ENCODE data around the gene BCAN.
"Not testable (repeated sequence)": the region's sequence is repeated elsewhere in the genome, so short reads cannot be mapped to it uniquely, and the experiment has no call there.

Gene BCAN

DNA sequence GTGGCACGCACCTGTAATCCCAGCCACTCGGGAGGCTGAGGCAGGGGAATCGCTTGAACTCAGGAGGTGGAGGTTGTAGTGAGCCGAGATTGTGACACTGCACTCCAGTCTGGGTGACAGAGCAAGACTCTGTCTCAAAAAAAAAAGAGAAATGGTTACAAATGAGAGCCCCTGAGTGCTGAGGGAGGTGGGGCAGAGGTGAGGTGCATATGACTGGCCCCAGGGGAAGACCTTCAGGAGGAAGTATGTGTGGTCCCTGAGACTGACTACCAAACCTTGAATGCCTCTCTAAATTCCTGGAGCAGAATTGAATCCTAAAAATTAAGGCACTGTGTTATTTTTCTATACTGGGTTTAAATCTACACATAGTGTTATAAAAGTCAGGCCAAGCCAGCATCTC is 34.6 kb upstream of the BCAN start:
- H3K4me3 Mint-ChIP-seq, H3K27ac Mint-ChIP-seq, H3K27me3 Mint-ChIP-seq, H3K36me3 Mint-ChIP-seq, H3K9me3 Mint-ChIP-seq: not testable (repeated sequence)
- H3K4me1 Mint-ChIP-seq: peaks cover 15% of the 10 kb centered on the region

GRCh38 chr1:156608036-156608674 is 33.8 kb upstream of the BCAN start:
- no peak overlapping the region for H3K27ac Mint-ChIP-seq
- peaks cover 8% of the 10 kb centered on the region for H3K4me1 Mint-ChIP-seq
- no peaks in the 10 kb centered on the region for H3K36me3 Mint-ChIP-seq
- no peaks in the 10 kb centered on the region for H3K9me3 Mint-ChIP-seq
- H3K4me3 Mint-ChIP-seq: no peak overlapping the region
- peaks cover 3% of the 10 kb centered on the region for H3K27me3 Mint-ChIP-seq

GRCh38 chr1:156608981-156609380 is 32.9 kb upstream of the BCAN start:
- H3K4me1 Mint-ChIP-seq: peaks cover 8% of the 10 kb centered on the region
- no peak overlapping the region for H3K4me3 Mint-ChIP-seq
- no peaks in the 10 kb centered on the region for H3K9me3 Mint-ChIP-seq
- H3K36me3 Mint-ChIP-seq: no peaks in the 10 kb centered on the region
- peaks cover 3% of the 10 kb centered on the region for H3K27me3 Mint-ChIP-seq
- H3K27ac Mint-ChIP-seq: no peak overlapping the region

DNA sequence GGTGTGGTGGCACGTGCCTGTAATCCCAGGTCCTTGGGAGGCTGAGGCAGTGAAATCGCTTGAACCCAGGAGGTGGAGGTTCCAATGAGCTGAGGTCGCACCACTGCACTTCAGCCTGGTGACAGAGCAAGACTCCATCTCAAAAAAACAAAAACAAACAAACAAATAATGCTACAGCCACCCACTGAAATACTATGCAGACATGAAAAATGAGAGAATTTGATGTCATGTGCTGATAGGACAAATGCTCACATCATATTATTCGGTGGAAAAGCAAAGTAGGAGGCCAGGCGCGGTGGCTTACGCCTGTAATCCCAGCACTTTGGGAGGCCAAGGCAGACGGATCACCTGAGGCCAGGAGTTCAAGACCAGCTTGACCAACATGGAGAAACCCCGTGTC is 31.8 kb upstream of the BCAN start:
- not testable (repeated sequence) for H3K36me3 Mint-ChIP-seq, H3K27ac Mint-ChIP-seq, H3K4me3 Mint-ChIP-seq, H3K9me3 Mint-ChIP-seq, H3K27me3 Mint-ChIP-seq, H3K4me1 Mint-ChIP-seq

GRCh38 chr1:156612666-156613065 is 29.3 kb upstream of the BCAN start:
- Mint-ChIP-seq H3K9me3 (no peaks in the 10 kb centered on the region), H3K4me3 (no peak overlapping the region), H3K27me3 (peaks cover 11% of the 10 kb centered on the region), H3K4me1 (peaks cover 8% of the 10 kb centered on the region), H3K27ac (no peak overlapping the region), H3K36me3 (no peaks in the 10 kb centered on the region)

DNA sequence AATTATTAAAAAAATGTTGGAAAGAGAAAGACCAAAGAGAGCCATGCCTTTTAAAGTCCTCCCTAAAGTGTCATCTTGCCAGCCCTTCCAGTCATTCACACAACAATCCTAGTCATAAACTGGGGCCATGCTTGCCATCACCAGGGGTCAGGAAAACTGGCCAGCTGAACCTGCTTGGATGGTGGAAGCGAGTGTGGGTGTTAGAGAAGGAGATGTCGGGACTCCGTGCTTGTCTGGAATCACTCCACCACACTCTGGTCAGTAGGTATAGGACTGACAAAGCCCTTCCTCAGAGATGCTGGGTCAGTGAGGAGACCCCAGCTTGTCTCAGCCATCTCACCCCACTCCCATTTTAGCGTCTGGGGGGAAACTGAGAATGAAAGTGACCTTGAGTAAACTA is 26.0 kb upstream of the BCAN start:
- Mint-ChIP-seq H3K9me3 (no peaks in the 10 kb centered on the region), H3K4me1 (no peaks in the 10 kb centered on the region), H3K36me3 (no peaks in the 10 kb centered on the region), H3K27ac (no peak overlapping the region), H3K27me3 (peaks cover 23% of the 10 kb centered on the region), H3K4me3 (no peak overlapping the region)

- Mint-ChIP-seq H3K4me1 (no peaks in the 10 kb centered on the region), H3K36me3 (no peaks in the 10 kb centered on the region), H3K27ac (no peak overlapping the region), H3K27me3 (peaks cover 23% of the 10 kb centered on the region), H3K4me3 (no peak overlapping the region), H3K9me3 (no peaks in the 10 kb centered on the region)
These were observed 25.5 kb upstream of the BCAN start for GRCh38 chr1:156616463-156616862.

- Mint-ChIP-seq H3K4me3 (no peak within 1 kb of the TSS), H3K27me3 (peaks cover 29% of the 10 kb centered on the region), H3K4me1 (no peaks in the 10 kb centered on the region), H3K27ac (no peak within 1 kb of the TSS), H3K9me3 (no peaks in the 10 kb centered on the region), H3K36me3 (no peaks in the 10 kb centered on the region)
These were observed 22.9 kb upstream of the BCAN start, which contains the start of gene HAPLN2 for GRCh38 chr1:156618853-156619581. TSS of gene HAPLN2 (plus strand) at chr1:156619415. CDS start at chr1:156623491, 4,076 bp downstream.

DNA sequence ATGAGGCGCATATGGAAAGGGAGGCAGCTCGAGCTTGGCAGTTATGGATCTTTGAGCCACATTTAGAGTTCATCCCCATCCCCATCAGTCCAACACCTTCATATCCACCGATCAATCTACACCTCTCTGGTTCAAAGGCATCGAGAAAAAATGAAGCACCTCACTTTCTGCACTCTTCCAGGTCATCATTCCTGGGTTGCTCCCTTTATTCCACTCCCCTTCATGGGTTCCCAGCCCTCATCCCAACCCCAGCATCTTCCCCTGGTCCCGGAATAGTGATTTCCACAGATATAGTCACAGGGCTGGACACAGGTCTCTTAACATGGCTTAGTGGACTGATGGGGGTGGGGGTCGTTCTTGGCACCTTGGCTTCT is 22.3 kb upstream of the BCAN start:
- Mint-ChIP-seq H3K36me3 (no peaks in the 10 kb centered on the region), H3K27ac (no peak overlapping the region), H3K4me1 (no peaks in the 10 kb centered on the region), H3K4me3 (no peak overlapping the region), H3K27me3 (peaks cover 29% of the 10 kb centered on the region), H3K9me3 (no peaks in the 10 kb centered on the region)

DNA sequence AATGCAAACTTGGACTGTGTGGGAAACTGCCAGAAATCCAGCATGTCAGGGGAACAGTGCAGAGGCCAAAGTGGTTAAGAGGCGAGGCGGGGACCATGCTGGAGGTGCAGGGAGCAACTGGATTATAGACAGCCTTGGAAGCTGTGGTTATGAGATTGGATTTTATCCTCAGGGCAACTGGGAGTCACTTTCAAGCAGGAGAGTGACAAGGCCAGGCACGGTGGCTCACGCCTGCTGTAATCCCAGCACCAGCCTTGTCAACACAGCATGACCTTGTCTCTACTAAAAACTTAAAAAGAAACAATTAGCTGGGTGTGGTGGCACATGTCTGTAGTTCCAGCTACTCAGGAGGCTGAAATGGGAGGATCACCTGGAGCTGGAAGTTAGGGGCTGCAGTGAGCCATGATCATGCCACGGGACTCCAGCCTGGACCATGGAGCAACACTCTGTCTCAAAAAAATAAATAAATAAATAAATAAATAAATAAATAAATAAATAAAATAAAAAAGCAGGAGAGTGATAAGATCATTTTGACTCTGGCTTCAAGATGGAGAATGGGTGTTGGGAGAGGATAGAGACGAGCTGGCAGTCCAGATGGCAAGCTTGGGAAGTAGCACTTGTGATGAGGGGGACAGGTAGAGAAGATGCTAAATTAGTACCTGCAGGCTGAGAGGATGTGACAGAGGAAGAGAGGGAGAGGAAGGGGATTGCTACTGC is 19.2 kb upstream of the BCAN start:
- Mint-ChIP-seq H3K4me3 (no peak overlapping the region), H3K36me3 (no peaks in the 10 kb centered on the region), H3K27ac (no peak overlapping the region), H3K27me3 (peaks cover 32% of the 10 kb centered on the region), H3K9me3 (no peaks in the 10 kb centered on the region), H3K4me1 (peaks cover 7% of the 10 kb centered on the region)

- Mint-ChIP-seq H3K4me1 (peaks cover 7% of the 10 kb centered on the region), H3K27ac (no peak overlapping the region), H3K36me3 (no peaks in the 10 kb centered on the region), H3K27me3 (peaks cover 32% of the 10 kb centered on the region), H3K9me3 (no peaks in the 10 kb centered on the region), H3K4me3 (no peak overlapping the region)
These were observed 17.7 kb upstream of the BCAN start for GRCh38 chr1:156623946-156624813.

DNA sequence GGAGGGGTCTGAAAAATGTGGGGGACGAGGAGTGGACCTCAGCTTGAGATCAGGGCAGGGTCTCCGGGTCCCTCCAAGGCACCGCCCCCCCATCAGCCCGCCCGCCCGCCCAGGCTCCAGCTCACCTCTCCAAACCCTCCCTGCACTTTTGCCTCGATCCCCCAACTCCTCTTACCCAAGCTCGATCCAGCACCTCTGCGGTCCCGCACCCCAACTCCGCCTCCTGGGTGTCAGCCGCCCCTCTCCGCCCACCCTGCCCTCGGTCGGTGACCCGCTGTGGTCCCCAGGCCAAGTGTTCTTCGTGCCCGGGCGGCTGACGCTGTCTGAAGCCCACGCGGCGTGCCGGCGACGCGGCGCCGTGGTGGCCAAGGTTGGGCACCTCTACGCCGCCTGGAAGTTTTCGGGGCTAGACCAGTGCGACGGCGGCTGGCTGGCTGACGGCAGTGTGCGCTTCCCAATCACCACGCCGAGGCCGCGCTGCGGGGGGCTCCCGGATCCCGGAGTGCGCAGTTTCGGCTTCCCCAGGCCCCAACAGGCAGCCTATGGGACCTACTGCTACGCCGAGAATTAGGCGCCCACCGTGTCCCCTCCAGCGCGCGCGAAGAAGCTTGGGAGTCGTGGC is 17.0 kb upstream of the BCAN start:
- Mint-ChIP-seq H3K27ac (no peak overlapping the region), H3K9me3 (no peaks in the 10 kb centered on the region), H3K27me3 (peaks cover 31% of the 10 kb centered on the region)

GRCh38 chr1:156625436-156626078 is 16.4 kb upstream of the BCAN start:
- Mint-ChIP-seq H3K4me3 (peak overlapping the region; percentile 87), H3K36me3 (no peaks in the 10 kb centered on the region), H3K9me3 (no peaks in the 10 kb centered on the region), H3K4me1 (peaks cover 7% of the 10 kb centered on the region), H3K27ac (peak overlapping the region; percentile 43), H3K27me3 (peaks cover 28% of the 10 kb centered on the region)

More for the DNA sequence above, 17.0 kb upstream of the BCAN start:
- Mint-ChIP-seq H3K4me1 (peaks cover 7% of the 10 kb centered on the region), H3K4me3 (peak overlapping the region; percentile 30), H3K36me3 (no peaks in the 10 kb centered on the region)

DNA sequence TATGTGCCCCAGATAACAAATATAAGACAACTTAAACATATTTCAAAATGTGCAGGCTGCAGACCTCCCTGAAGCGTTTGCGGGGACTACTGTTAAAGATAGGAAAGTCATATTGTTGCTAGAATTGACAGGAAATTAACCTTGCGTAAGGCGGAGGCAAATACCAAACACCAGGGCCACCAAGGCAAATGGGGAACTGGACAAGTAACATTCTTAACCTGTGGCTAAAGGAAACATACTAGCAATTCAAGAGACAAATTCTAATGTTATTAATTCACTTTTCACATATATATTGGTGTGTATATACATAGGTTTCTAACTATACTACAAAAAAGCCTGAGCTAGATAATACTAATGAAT is 15.9 kb upstream of the BCAN start:
- Mint-ChIP-seq H3K27ac (no peak overlapping the region), H3K27me3 (peaks cover 27% of the 10 kb centered on the region), H3K36me3 (no peaks in the 10 kb centered on the region), H3K4me3 (peak overlapping the region; percentile 87), H3K4me1 (peaks cover 7% of the 10 kb centered on the region), H3K9me3 (no peaks in the 10 kb centered on the region)

All from activated naive CD4-positive, alpha-beta T cell treated with anti-CD3 and anti-CD28 coated beads, Interleukin-2, amount 50 U/mL, for 24 hours (primary cell).